ENCODE data around the gene COQ10B.
"Not testable (repeated sequence)": the region's sequence is repeated elsewhere in the genome, so short reads cannot be mapped to it uniquely, and the experiment has no call there.

The COQ10B gene

GRCh38 chr2:197477797-197478196, 24.4 kb downstream of the COQ10B start:
- TF ChIP-seq CTCF (IDR thresholded peaks at IDR 0.05; ENCODE audit: low read length) (no peak), EZH2 (IDR thresholded peaks at IDR 0.05; ENCODE audit: borderline replicate concordance, low read length) (no peak)
- no peaks in the 10 kb centered on the region for H3F3A ChIP-seq (ENCODE audit: insufficient read depth, low read length)
- H3K4me1 ChIP-seq (ENCODE audit: insufficient read depth, low read length, severe bottlenecking), result no peaks in the 10 kb centered on the region
- H3K9ac ChIP-seq (ENCODE audit: low read length), result no peak overlapping the region
- no peak overlapping the region for H2AFZ ChIP-seq (ENCODE audit: low read length)
- H4K20me1 ChIP-seq (ENCODE audit: insufficient read depth, low read length), result no peaks in the 10 kb centered on the region
- H3K27me3 ChIP-seq (ENCODE audit: insufficient read depth, low read length), result no peaks in the 10 kb centered on the region
- H3K79me2 ChIP-seq (ENCODE audit: insufficient read depth, low read length), result no peaks in the 10 kb centered on the region
- no peak overlapping the region for H3K4me2 ChIP-seq (ENCODE audit: low read length)
- H3K9me3 ChIP-seq (ENCODE audit: low read length), result no peaks in the 10 kb centered on the region
- no peak overlapping the region for H3K27ac ChIP-seq (ENCODE audit: low read depth, low read length, poor library complexity, severe bottlenecking)
- peaks cover 47% of the 10 kb centered on the region for H3K36me3 ChIP-seq (ENCODE audit: insufficient read depth, low read length)
- no peak overlapping the region for H3K4me3 ChIP-seq (ENCODE audit: low read depth, low read length, poor library complexity, severe bottlenecking)
- H3K9me2 ChIP-seq (ENCODE audit: low read depth, low read length), result no peaks in the 10 kb centered on the region

GRCh38 chr2:197480165-197481036, 27.0 kb downstream of the COQ10B start:
- no peaks in the 10 kb centered on the region for H3K27me3 ChIP-seq (ENCODE audit: insufficient read depth, low read length)
- H3K9me3 ChIP-seq (ENCODE audit: low read length), result peaks cover 5% of the 10 kb centered on the region; the same call in 1 of the 2 replicates
- no peak overlapping the region for H2AFZ ChIP-seq (ENCODE audit: low read length)
- H3K79me2 ChIP-seq (ENCODE audit: insufficient read depth, low read length), result no peaks in the 10 kb centered on the region
- H3K4me1 ChIP-seq (ENCODE audit: insufficient read depth, low read length, severe bottlenecking), result no peaks in the 10 kb centered on the region
- H3K4me3 ChIP-seq (ENCODE audit: low read depth, low read length, poor library complexity, severe bottlenecking), result no peak overlapping the region
- peaks cover 37% of the 10 kb centered on the region for H3K36me3 ChIP-seq (ENCODE audit: insufficient read depth, low read length)
- no peaks in the 10 kb centered on the region for H4K20me1 ChIP-seq (ENCODE audit: insufficient read depth, low read length)
- H3K27ac ChIP-seq (ENCODE audit: low read depth, low read length, poor library complexity, severe bottlenecking), result no peak overlapping the region
- no peak overlapping the region for H3K9ac ChIP-seq (ENCODE audit: low read length)
- no peak overlapping the region for H3K4me2 ChIP-seq (ENCODE audit: low read length)
- H3F3A ChIP-seq (ENCODE audit: insufficient read depth, low read length), result 0 out of 2 replicates have a peak, but pooled peaks cover 3% of the 10 kb centered on the region
- H3K9me2 ChIP-seq (ENCODE audit: low read depth, low read length), result no peaks in the 10 kb centered on the region
- TF ChIP-seq EZH2 (IDR thresholded peaks at IDR 0.05; ENCODE audit: borderline replicate concordance, low read length), result no peak
- TF ChIP-seq CTCF (IDR thresholded peaks at IDR 0.05; ENCODE audit: low read length), result no peak

GRCh38 chr2:197484248-197484647, 30.9 kb downstream of the COQ10B start:
- not testable (repeated sequence) for H3F3A ChIP-seq (ENCODE audit: insufficient read depth, low read length); H3K79me2 ChIP-seq (ENCODE audit: insufficient read depth, low read length); H3K4me3 ChIP-seq (ENCODE audit: low read depth, low read length, poor library complexity, severe bottlenecking); H4K20me1 ChIP-seq (ENCODE audit: insufficient read depth, low read length); H2AFZ ChIP-seq (ENCODE audit: low read length); H3K9me3 ChIP-seq (ENCODE audit: low read length); H3K4me2 ChIP-seq (ENCODE audit: low read length); H3K27me3 ChIP-seq (ENCODE audit: insufficient read depth, low read length); H3K27ac ChIP-seq (ENCODE audit: low read depth, low read length, poor library complexity, severe bottlenecking); H3K4me1 ChIP-seq (ENCODE audit: insufficient read depth, low read length, severe bottlenecking); H3K9me2 ChIP-seq (ENCODE audit: low read depth, low read length); H3K9ac ChIP-seq (ENCODE audit: low read length)
- H3K36me3 ChIP-seq (ENCODE audit: insufficient read depth, low read length), result peaks cover 53% of the 10 kb centered on the region

GRCh38 chr2:197486175-197486574, 32.8 kb downstream of the COQ10B start:
- Histone ChIP-seq H3K27ac (ENCODE audit: low read depth, low read length, poor library complexity, severe bottlenecking) (no peak overlapping the region), H3K36me3 (ENCODE audit: insufficient read depth, low read length) (peaks cover 72% of the 10 kb centered on the region), H3K4me2 (ENCODE audit: low read length) (no peak overlapping the region), H3F3A (ENCODE audit: insufficient read depth, low read length) (peaks cover 10% of the 10 kb centered on the region; the same call in 1 of the 2 replicates), H3K9me2 (ENCODE audit: low read depth, low read length) (no peaks in the 10 kb centered on the region), H3K9me3 (ENCODE audit: low read length) (peaks cover 5% of the 10 kb centered on the region; the same call in 1 of the 2 replicates), H4K20me1 (ENCODE audit: insufficient read depth, low read length) (no peaks in the 10 kb centered on the region), H3K4me3 (ENCODE audit: low read depth, low read length, poor library complexity, severe bottlenecking) (no peak overlapping the region), H2AFZ (ENCODE audit: low read length) (no peak overlapping the region), H3K9ac (ENCODE audit: low read length) (no peak overlapping the region), H3K27me3 (ENCODE audit: insufficient read depth, low read length) (no peaks in the 10 kb centered on the region), H3K4me1 (ENCODE audit: insufficient read depth, low read length, severe bottlenecking) (no peaks in the 10 kb centered on the region), H3K79me2 (ENCODE audit: insufficient read depth, low read length) (no peaks in the 10 kb centered on the region)
- TF ChIP-seq EZH2 (IDR thresholded peaks at IDR 0.05; ENCODE audit: borderline replicate concordance, low read length) (no peak), CTCF (IDR thresholded peaks at IDR 0.05; ENCODE audit: low read length) (no peak)
